ENCODE results near the gene NMB.

Gene NMB

GRCh38 chr15:84699538-84700191 is 41.7 kb upstream of the NMB start:
- TF ChIP-seq GABPA (IDR thresholded peaks at IDR 0.05; ENCODE audit: low read depth) (no peak), POLR2AphosphoS5 (IDR thresholded peaks at IDR 0.05; ENCODE audit: low read depth) (no peak), SPI1 (IDR thresholded peaks at IDR 0.05; ENCODE audit: borderline replicate concordance, low read depth) (no peak), CTCF (IDR thresholded peaks at IDR 0.05; ENCODE audit: insufficient read depth, low read length) (no peak), REST (IDR thresholded peaks at IDR 0.05; ENCODE audit: insufficient replicate concordance, low read depth) (no peak)
- no peak for DNase-seq (ENCODE audit: low read depth in 1 of 2, low spot score in 1 of 2)
- H3K27me3 ChIP-seq (ENCODE audit: insufficient read depth, poor library complexity, severe bottlenecking), result no peaks in the 10 kb centered on the region

GRCh38 chr15:84697236-84697990 is 39.4 kb upstream of the NMB start:
- TF ChIP-seq REST (IDR thresholded peaks at IDR 0.05; ENCODE audit: insufficient replicate concordance, low read depth), result no peak
- no peak for TF ChIP-seq CTCF (IDR thresholded peaks at IDR 0.05; ENCODE audit: insufficient read depth, low read length)
- no peak for TF ChIP-seq GABPA (IDR thresholded peaks at IDR 0.05; ENCODE audit: low read depth)
- TF ChIP-seq POLR2AphosphoS5 (IDR thresholded peaks at IDR 0.05; ENCODE audit: low read depth), result no peak
- no peak for TF ChIP-seq SPI1 (IDR thresholded peaks at IDR 0.05; ENCODE audit: borderline replicate concordance, low read depth)
- H3K27ac ChIP-seq (replicated peaks), result no peak overlapping the region

More at GRCh38 chr15:84699538-84700191, 41.7 kb upstream of the NMB start:
- H3K27ac ChIP-seq (replicated peaks), result no peak overlapping the region
- no peak overlapping the region for H3K4me3 ChIP-seq (replicated peaks; ENCODE audit: insufficient read depth, low read length)

GRCh38 chr15:84696757-84697156 is 38.8 kb upstream of the NMB start:
- Histone ChIP-seq H3K27me3 (ENCODE audit: insufficient read depth, poor library complexity, severe bottlenecking) (no peaks in the 10 kb centered on the region), H3K27ac (replicated peaks) (no peak overlapping the region), H3K4me3 (replicated peaks; ENCODE audit: insufficient read depth, low read length) (no peak overlapping the region)
- DNase-seq (ENCODE audit: low read depth in 1 of 2, low spot score in 1 of 2), result no peak
- TF ChIP-seq CTCF (IDR thresholded peaks at IDR 0.05; ENCODE audit: insufficient read depth, low read length) (no peak), POLR2AphosphoS5 (IDR thresholded peaks at IDR 0.05; ENCODE audit: low read depth) (no peak), SPI1 (IDR thresholded peaks at IDR 0.05; ENCODE audit: borderline replicate concordance, low read depth) (no peak), GABPA (IDR thresholded peaks at IDR 0.05; ENCODE audit: low read depth) (no peak), REST (IDR thresholded peaks at IDR 0.05; ENCODE audit: insufficient replicate concordance, low read depth) (no peak)

More at GRCh38 chr15:84697236-84697990, 39.4 kb upstream of the NMB start:
- DNase-seq (ENCODE audit: low read depth in 1 of 2, low spot score in 1 of 2), result no peak
- Histone ChIP-seq H3K27me3 (ENCODE audit: insufficient read depth, poor library complexity, severe bottlenecking) (no peaks in the 10 kb centered on the region), H3K4me3 (replicated peaks; ENCODE audit: insufficient read depth, low read length) (no peak overlapping the region)

Data from HL-60 (cell line).